HL-60 (cell line): ENCODE measurements around the gene SSRP1.

Experiments
- DNase-seq, 2 experiments: peaks; one replicate each; pipeline ENCODE4 v3.0.0-alpha.2; 2010 to 2020; ENCODE audit warnings: low read depth in 1 of 2, low spot score in 1 of 2
- H3K27ac ChIP-seq: fragments of 250-450 bp; sonication (Bioruptor Pico); replicated peaks from 2 replicates; pipeline ENCODE4 v1.5.1; 2020; ENCODE audit warnings: mild to moderate bottlenecking, moderate library complexity
- H3K27me3 ChIP-seq: fragments of 250-450 bp; sonication (Bioruptor Pico); 2 replicates; pipeline ENCODE4 v1.5.1; 2021; ENCODE audit warnings: mild to moderate bottlenecking, moderate library complexity; ENCODE audit not compliant: insufficient read depth, poor library complexity, severe bottlenecking
- H3K4me3 ChIP-seq: replicated peaks from 2 replicates; pipeline ENCODE4 v1.5.1; 2011; ENCODE audit warnings: mild to moderate bottlenecking, control low read depth, low read length; ENCODE audit not compliant: insufficient read depth
- CTCF ChIP-seq: IDR thresholded peaks from one replicate; pipeline ENCODE4 v1.5.1; 2011; ENCODE audit warnings: low read length, control low read depth, inconsistent platforms; ENCODE audit not compliant: insufficient read depth
- GABPA ChIP-seq: IDR thresholded peaks from 2 replicates; pipeline ENCODE4 v1.6.1; 2012; ENCODE audit warnings: low read depth
- POLR2AphosphoS5 ChIP-seq: IDR thresholded peaks from 2 replicates; pipeline ENCODE4 v1.6.1; 2012; ENCODE audit warnings: low read depth
- SPI1 ChIP-seq: IDR thresholded peaks from 2 replicates; pipeline ENCODE4 v1.6.1; 2012; ENCODE audit warnings: low read depth, mild to moderate bottlenecking, borderline replicate concordance
- TF ChIP-seq, protein P1 (sequence below): IDR thresholded peaks from 2 replicates; pipeline ENCODE4 v1.6.1; 2012; ENCODE audit warnings: low read depth; ENCODE audit not compliant: insufficient replicate concordance

SSRP1 gene

DNA sequence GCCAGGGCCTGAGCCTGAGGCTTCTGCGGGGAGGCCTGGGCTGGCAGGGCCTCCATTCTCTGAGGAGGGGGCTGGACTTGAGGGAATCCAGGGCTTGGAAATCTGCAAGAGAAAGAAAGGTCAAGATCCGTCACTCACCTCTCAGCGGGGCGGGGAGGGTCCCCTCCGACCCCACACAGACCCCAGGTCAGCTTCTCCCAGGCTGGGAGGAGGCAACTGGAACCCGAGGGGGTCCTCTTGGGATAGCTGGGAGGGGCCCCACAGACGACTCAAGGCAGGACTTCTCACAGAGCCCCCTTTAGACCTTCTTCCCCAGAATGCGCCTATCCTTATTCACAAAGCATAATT, 21.9 kb downstream of the SSRP1 start:
- no peaks in the 10 kb centered on the region for H3K27me3 ChIP-seq
- TF ChIP-seq CTCF (no peak), GABPA (no peak), POLR2AphosphoS5 (no peak), SPI1 (no peak)
- TF ChIP-seq, protein P1, sequence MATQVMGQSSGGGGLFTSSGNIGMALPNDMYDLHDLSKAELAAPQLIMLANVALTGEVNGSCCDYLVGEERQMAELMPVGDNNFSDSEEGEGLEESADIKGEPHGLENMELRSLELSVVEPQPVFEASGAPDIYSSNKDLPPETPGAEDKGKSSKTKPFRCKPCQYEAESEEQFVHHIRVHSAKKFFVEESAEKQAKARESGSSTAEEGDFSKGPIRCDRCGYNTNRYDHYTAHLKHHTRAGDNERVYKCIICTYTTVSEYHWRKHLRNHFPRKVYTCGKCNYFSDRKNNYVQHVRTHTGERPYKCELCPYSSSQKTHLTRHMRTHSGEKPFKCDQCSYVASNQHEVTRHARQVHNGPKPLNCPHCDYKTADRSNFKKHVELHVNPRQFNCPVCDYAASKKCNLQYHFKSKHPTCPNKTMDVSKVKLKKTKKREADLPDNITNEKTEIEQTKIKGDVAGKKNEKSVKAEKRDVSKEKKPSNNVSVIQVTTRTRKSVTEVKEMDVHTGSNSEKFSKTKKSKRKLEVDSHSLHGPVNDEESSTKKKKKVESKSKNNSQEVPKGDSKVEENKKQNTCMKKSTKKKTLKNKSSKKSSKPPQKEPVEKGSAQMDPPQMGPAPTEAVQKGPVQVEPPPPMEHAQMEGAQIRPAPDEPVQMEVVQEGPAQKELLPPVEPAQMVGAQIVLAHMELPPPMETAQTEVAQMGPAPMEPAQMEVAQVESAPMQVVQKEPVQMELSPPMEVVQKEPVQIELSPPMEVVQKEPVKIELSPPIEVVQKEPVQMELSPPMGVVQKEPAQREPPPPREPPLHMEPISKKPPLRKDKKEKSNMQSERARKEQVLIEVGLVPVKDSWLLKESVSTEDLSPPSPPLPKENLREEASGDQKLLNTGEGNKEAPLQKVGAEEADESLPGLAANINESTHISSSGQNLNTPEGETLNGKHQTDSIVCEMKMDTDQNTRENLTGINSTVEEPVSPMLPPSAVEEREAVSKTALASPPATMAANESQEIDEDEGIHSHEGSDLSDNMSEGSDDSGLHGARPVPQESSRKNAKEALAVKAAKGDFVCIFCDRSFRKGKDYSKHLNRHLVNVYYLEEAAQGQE: no peak
- no peak overlapping the region for H3K4me3 ChIP-seq
- DNase-seq: no peak
- no peak overlapping the region for H3K27ac ChIP-seq

DNA sequence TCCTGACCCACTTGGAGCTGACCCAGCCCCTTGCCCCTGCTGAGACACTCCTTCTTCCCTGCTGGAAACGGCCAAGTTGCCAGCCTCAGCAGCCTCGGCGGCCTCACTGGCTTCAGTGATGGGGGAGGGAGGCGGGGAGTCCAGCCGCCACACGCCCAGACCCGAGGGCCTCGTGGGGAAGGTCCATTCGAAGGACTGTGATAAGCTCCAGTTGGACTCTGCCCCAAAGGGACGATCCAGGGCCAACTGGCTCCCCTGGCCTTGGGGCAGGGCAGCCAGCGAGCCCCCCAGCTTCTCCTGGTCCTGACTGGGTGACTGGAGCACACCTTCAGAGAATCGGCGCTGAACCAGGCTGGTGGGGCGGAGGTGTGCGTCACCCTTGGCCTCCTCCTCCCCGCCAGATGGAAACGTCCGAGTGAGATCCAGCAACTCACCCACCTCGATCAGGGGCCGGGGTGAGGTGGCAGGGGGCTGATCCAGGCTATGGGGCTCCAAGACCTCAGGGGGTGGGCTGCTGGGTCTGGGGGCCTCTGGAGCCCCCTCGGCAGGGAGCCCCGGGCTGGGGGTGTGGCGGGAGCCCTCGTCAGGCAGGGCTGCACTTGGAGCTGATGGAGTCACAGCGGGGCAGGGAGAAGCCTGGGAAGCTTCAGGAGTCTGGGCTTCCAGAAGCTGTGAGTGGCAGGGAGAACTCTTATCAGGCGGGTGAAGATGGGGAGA, 22.5 kb downstream of the SSRP1 start:
- no peak for DNase-seq
- no peak for TF ChIP-seq POLR2AphosphoS5
- no peak overlapping the region for H3K4me3 ChIP-seq
- H3K27me3 ChIP-seq: no peaks in the 10 kb centered on the region
- no peak overlapping the region for H3K27ac ChIP-seq

- no peaks in the 10 kb centered on the region for H3K27me3 ChIP-seq
- no peak for DNase-seq
- no peak overlapping the region for H3K27ac ChIP-seq
- no peak overlapping the region for H3K4me3 ChIP-seq
- TF ChIP-seq SPI1: no peak
- TF ChIP-seq GABPA: no peak
- TF ChIP-seq, protein P1: no peak
- TF ChIP-seq POLR2AphosphoS5: no peak
- no peak for TF ChIP-seq CTCF
Measured at GRCh38 chr11:57312511-57313021, 23.1 kb downstream of the SSRP1 start.

DNA sequence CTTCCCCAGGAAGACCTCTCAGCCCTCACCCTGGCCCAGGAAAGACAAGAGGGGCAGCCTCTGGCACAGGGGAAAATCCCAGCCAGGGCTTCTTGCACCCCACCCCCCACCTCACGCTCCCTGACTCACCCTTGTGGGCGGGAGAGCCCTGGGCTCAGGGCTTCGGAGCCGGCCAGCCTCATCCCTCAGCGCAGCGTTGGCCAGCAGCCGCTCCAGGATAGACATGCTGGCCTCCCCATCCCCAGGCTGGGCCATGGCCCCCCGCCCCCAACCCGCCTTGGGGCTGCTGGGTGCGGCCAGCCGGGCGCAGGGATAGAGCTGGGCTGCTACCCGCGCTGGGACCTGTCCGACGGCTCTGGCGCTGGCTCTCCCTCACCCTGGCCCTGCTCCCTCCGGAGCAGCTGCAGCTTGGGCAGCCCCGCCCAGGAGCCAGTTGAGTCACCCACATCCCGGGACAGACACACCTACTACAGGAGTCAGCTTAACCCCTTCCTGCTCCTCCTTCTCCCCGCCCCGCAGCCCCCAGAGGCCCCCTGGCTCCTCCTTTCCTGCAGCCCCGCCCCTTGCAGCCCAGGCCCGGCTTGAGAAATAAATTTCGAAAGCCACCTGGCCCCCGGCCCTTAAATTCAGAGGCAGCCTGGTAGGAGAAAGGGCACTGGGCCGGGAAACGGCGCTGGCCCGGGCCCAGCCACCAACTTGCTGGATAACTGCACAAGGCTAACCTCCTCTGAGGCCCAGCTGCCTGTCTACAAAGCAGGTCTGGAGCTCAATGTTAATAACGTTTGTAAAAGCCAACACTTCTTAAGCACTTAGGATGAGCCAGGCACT, 24.4 kb downstream of the SSRP1 start:
- Histone ChIP-seq H3K27ac (no peak overlapping the region), H3K4me3 (no peak overlapping the region), H3K27me3 (no peaks in the 10 kb centered on the region)
- DNase-seq: peak in 1 of 2 experiments; percentile 43
- TF ChIP-seq, protein P1: no peak
- TF ChIP-seq CTCF (no peak), POLR2AphosphoS5 (no peak), GABPA (no peak), SPI1 (no peak)
